NCI-H2171 (cell line): ENCODE measurements around the gene PFKFB3.
"Not testable (repeated sequence)": the region's sequence is repeated elsewhere in the genome, so short reads cannot be mapped to it uniquely, and the experiment has no call there.

Experiments
- DNase-seq: peaks from one replicate; lab custom pipeline; 2025; lab: John Stamatoyannopoulos, UW

Gene PFKFB3

GRCh38 chr10:6272126-6272525 lies 69.4 kb downstream of the PFKFB3 start:
- no peak for DNase-seq

GRCh38 chr10:6273351-6273750 lies 70.6 kb downstream of the PFKFB3 start:
- DNase-seq: no peak

DNA sequence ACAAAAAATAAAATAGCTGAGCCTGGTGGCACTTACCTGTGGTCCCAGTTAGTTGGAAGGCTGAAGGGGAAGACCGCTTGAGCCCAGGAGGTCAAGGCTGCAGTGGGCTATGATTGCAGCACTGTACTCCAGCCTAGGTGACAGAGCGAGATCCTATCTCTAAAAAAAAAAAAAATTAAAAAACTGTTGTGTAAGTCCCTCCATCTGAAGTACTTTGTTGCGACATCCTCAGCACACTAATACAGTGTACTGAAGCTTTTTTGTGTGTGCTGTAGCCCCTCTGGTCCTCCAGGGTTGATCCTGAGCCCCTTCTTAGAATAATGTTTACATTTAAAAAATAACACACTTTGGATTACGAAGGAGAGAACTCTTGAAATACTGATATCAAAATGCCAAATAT lies 71.3 kb downstream of the PFKFB3 start:
- DNase-seq: no peak

GRCh38 chr10:6274484-6274883 lies 71.8 kb downstream of the PFKFB3 start:
- no peak for DNase-seq

DNA sequence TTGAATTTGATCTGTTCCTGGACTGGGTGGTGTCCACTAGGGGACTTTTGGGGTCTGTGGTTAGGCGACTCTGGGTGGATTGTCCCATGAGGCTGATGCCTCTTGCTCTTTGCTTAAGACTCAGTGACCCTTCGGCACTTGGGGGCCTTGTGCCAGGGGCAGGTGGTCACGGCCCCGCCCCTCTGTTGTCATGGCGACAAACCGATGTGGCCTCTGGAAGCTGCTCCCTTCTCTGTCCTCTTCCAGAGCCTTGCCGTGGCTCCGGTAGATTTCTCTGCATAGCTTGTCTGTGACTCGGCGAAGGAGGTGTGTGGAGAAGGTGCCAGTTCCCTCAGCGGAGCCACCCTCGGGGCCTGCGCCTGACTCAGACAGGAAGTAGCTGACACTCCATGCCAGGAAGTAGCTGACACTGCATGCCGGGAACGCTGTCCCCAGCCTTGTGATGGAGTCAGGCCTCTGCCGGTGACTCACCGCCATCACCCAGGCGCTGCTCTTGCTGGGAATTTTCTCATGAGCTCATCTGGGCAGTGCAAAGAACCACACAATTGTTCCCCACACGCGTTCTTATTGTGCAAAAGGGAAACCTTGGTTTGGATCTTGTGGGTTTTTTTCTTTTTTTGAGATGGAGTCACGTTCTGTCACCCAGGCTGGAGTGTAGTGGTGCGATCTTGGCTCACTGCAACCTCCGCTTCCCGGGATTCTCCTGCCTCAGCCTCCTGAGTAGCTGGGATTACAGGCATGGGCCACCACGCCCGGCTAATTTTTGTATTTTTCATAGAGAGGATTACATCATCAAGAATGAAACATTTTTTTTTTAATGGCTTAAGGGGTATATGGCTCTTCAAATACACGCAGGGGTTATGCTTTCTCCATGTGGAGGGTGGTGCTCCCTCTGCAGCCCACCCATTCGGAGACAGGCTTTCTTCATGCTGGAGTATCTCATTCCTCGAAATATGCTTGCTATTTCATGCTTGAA lies 72.6 kb downstream of the PFKFB3 start:
- DNase-seq: peak; percentile 17

GRCh38 chr10:6276356-6276755 lies 73.6 kb downstream of the PFKFB3 start:
- DNase-seq: no peak

DNA sequence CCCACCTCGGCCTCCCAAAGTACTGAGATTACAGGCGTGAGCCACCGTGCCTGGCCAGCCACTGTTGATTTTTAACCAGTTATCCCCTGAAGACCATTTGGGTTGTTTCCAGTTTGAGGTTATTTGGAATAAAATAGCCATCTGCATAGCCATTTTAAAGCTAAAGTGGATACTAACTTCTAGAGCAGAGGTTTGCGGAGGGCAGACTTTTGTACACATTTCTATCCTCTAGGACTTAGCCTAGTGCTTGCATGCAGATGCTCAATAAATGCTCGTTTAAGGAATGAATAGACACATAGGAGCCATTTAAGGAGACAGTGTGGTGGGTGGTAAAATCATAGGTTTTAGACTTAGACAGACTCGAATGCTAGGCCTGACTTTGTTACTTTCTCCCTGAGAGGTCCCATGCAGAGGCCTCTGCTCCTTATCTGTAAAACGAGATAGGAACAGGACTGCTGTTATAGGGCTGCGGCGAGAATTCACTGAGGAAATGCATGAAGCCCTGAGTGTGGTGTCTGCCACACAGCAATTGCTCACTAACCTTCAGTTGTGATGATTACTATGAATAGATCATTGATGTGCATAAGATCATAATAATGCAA lies 75.9 kb downstream of the PFKFB3 start:
- no peak for DNase-seq

- no peak for DNase-seq
Observed at GRCh38 chr10:6279540-6280267, 77.0 kb downstream of the PFKFB3 start.

DNA sequence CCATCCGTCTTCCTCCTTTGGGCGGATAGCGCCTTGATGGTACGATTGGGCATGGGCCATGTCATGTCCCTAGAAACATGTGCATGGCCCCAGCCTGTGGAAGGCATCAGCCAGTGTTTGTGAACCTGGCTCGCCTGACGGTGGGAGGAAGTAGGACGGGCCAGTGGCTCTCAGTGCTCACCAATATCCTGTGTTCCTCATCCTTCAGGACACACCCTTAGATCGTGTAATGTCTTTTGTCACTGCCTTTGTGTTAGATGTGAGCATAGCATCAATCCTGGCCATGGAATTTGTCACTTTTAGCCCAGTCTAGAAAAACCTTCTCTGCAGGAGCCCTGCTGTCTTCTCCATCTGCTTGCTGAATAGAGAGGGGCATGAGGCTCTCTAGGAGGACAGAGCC lies 77.6 kb downstream of the PFKFB3 start:
- DNase-seq: no peak

GRCh38 chr10:6282454-6282958 lies 79.8 kb downstream of the PFKFB3 start:
- DNase-seq: no peak

GRCh38 chr10:6283655-6284054 lies 80.9 kb downstream of the PFKFB3 start:
- no peak for DNase-seq

DNA sequence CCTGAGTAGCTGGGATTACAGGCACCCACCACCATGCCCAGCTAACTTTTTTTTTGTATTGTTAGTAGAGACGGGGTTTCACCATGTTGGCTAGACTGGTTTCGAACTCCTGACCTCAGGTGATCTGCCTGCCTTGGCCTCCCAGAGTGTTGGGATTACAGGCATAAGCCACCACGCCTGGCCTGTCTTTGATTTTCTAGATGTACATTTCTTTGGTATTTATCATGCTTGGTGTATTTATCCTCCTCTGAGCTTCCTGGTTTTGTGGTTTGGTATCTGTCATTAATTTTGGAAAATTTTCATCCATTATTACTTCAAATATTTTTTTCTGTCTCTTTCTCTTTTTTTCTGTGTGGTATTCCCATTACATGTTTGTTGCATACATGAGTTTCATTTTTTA lies 87.9 kb downstream of the PFKFB3 start:
- DNase-seq: not testable (repeated sequence)

GRCh38 chr10:6292741-6293151 lies 90.0 kb downstream of the PFKFB3 start:
- no peak for DNase-seq

GRCh38 chr10:6296425-6296824 lies 93.7 kb downstream of the PFKFB3 start:
- DNase-seq: not testable (repeated sequence)

GRCh38 chr10:6296828-6297251 lies 94.1 kb downstream of the PFKFB3 start:
- DNase-seq: no peak

DNA sequence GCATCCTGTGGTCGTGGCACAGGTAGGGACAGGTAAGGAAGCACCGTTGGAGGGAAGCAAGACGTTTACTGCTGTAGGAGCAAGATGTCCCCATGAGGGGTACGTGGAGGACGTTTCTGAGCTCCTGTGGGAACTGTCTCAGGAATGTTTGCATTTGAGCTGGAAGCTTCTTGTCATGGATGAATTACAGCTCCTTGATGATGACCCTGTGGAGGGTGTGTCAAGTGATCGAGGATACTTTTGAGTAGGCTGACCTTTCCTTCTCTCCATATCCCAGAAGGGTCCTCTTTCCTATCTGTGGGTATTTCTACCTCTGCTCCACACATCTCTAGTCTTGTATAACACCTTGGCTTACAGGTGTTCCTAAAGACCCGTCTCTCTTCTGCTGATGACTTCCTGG lies 94.8 kb downstream of the PFKFB3 start:
- no peak for DNase-seq

DNA sequence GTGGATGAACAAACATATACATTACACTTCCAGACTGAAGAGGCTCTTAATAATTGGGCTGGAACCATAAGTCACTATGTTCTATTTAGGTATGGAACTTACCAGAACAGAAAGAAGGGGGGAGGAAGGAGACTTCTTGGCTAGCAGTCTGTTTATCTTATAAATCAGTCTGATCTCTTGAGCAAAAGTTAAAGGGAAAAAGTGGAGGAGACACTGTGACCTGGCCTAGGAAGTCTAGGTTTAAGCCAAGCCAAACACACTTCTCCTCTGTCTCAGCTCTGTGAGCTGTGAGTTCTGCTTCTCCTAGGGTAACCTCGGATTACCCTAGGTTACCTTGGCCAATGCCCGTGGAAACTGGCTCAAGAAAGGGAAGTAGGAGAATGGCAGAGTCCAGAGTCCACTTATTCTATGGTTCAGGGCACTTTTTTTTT lies 95.2 kb downstream of the PFKFB3 start:
- no peak for DNase-seq

DNA sequence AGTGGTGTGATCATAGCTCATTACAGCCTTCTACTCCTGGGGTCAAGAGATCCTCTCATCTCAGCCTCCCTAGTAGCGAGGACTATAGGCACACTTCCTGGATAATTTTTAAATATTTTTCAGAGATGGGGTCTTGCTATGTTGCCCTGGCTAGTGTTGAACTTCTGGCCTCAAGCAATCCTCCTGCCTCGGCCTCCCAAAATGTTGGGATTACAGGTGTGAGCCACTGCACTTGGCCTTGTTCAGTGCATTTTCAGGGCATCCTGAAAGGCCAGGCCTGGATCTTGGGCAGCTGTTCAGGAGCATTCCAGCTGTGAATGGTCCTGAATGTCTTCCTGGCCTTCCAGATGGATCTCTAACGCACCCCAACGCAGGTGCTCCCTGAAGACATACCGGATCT lies 95.7 kb downstream of the PFKFB3 start:
- no peak for DNase-seq

GRCh38 chr10:6299234-6299633 lies 96.5 kb downstream of the PFKFB3 start:
- no peak for DNase-seq

GRCh38 chr10:6299743-6300105 lies 97.0 kb downstream of the PFKFB3 start:
- DNase-seq: no peak

DNA sequence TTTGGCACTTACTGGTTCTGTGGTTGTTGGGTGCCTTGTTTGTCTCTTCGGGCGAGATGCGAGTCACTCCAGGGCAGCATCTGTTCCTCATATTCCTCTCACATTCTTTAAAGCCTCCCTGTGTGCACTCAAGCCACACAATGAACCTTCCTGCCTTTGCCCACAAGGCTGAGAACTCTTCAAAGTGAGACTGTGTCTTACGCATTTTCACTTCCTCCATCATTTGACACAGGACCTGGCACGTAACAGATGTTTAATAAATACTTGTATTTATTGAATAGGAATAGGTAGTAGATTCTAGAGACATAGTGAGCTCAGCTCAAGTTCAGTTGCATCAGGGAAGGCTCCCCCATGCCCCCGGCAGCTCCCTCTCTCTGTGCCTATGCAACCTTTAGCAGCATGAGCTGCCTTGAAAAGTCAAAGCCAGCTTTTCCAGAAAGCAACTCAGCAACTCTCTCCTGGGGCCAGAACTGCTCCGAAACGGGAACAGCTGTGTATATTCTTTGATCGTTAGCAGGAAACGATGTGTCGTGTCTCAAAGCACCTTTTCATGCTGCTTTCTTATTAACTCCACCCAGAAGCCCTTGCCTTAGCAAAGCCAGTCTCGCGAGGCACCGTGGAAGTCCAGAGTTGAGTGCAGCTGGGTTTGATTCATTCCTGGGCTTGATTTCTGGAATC lies 97.5 kb downstream of the PFKFB3 start:
- no peak for DNase-seq
